ENCODE data around the gene SYNPO. TPM values are rescaled to one million over a fixed set of nuclear protein-coding genes. Genes with fewer than 3 reads are reported as not detected.

Gene SYNPO
- total and polyA plus RNA-seq, 2 experiments from 2014 or later = 7.1 to 8.4 TPM

DNA sequence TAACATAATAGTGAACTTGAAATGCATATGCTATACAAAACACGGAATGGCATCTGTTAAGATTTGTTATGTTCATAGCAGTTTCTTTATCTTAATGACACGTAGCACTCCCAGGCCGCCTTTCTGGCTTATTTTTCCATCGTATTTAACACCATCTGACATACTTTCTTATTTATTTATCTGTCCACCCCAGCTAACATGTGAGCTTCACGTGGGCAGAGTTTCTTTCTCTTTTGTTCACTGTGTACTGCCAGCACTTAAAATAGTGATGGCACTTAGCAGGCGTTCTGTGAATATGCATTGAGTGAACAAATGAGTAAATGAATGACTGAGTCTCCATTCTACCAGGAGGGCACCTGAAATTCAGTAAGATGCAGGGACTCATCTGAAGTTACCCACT is 29.4 kb upstream of the SYNPO start:
- TF ChIP-seq EZH2 (IDR thresholded peaks at IDR 0.05; ENCODE audit: borderline replicate concordance) (no peak), EZH2phosphoT487 (IDR thresholded peaks at IDR 0.05; ENCODE audit: low read depth, severe bottlenecking, unreplicated experiment) (no peak)
- TF ChIP-seq, protein P1, sequence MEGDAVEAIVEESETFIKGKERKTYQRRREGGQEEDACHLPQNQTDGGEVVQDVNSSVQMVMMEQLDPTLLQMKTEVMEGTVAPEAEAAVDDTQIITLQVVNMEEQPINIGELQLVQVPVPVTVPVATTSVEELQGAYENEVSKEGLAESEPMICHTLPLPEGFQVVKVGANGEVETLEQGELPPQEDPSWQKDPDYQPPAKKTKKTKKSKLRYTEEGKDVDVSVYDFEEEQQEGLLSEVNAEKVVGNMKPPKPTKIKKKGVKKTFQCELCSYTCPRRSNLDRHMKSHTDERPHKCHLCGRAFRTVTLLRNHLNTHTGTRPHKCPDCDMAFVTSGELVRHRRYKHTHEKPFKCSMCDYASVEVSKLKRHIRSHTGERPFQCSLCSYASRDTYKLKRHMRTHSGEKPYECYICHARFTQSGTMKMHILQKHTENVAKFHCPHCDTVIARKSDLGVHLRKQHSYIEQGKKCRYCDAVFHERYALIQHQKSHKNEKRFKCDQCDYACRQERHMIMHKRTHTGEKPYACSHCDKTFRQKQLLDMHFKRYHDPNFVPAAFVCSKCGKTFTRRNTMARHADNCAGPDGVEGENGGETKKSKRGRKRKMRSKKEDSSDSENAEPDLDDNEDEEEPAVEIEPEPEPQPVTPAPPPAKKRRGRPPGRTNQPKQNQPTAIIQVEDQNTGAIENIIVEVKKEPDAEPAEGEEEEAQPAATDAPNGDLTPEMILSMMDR (IDR thresholded peaks at IDR 0.05; ENCODE audit: poor library complexity) = no peak
- DNase-seq (ENCODE audit: low spot score) = no peak
- H3K9me3 ChIP-seq (ENCODE audit: low read depth) = no peaks in the 10 kb centered on the region
- H3K27me3 ChIP-seq = no peaks in the 10 kb centered on the region
- H3K27ac ChIP-seq = no peak overlapping the region
- no peak overlapping the region for H2AFZ ChIP-seq
- 87% methylated on average over 6 of the region's 6 CpGs for WGBS (ENCODE audit: low lambda C conversion rate, missing lambda C conversion rate)
- H3K79me2 ChIP-seq = no peaks in the 10 kb centered on the region
- no peaks in the 10 kb centered on the region for H4K20me1 ChIP-seq (ENCODE audit: insufficient read depth, poor library complexity, severe bottlenecking)
- H3K4me3 ChIP-seq = no peak overlapping the region
- no peaks in the 10 kb centered on the region for H3K36me3 ChIP-seq (replicated peaks; ENCODE audit: insufficient read depth, low read depth)
- no peaks in the 10 kb centered on the region for H3K9me2 ChIP-seq (replicated peaks; ENCODE audit: insufficient read depth)
- H3K4me1 ChIP-seq (ENCODE audit: insufficient read depth) = peaks cover 44% of the 10 kb centered on the region
- no peak overlapping the region for H3K4me2 ChIP-seq

GRCh38 chr5:150612405-150612804 is 28.1 kb upstream of the SYNPO start:
- Histone ChIP-seq H3K79me2 (no peaks in the 10 kb centered on the region), H3K9me3 (ENCODE audit: low read depth) (no peaks in the 10 kb centered on the region), H3K9me2 (replicated peaks; ENCODE audit: insufficient read depth) (no peaks in the 10 kb centered on the region), H4K20me1 (ENCODE audit: insufficient read depth, poor library complexity, severe bottlenecking) (no peaks in the 10 kb centered on the region), H3K27ac (no peak overlapping the region), H3K36me3 (replicated peaks; ENCODE audit: insufficient read depth, low read depth) (no peaks in the 10 kb centered on the region), H2AFZ (no peak overlapping the region), H3K4me1 (ENCODE audit: insufficient read depth) (peaks cover 48% of the 10 kb centered on the region), H3K4me3 (no peak overlapping the region), H3K4me2 (no peak overlapping the region), H3K27me3 (no peaks in the 10 kb centered on the region)
- TF ChIP-seq, protein P1 (IDR thresholded peaks at IDR 0.05; ENCODE audit: poor library complexity) = no peak
- no peak for TF ChIP-seq EZH2phosphoT487 (IDR thresholded peaks at IDR 0.05; ENCODE audit: low read depth, severe bottlenecking, unreplicated experiment)
- no peak for TF ChIP-seq EZH2 (IDR thresholded peaks at IDR 0.05; ENCODE audit: borderline replicate concordance)
- no peak for DNase-seq (ENCODE audit: low spot score)
- WGBS (ENCODE audit: low lambda C conversion rate, missing lambda C conversion rate) = 73% methylated on average over 4 of the region's 4 CpGs

DNA sequence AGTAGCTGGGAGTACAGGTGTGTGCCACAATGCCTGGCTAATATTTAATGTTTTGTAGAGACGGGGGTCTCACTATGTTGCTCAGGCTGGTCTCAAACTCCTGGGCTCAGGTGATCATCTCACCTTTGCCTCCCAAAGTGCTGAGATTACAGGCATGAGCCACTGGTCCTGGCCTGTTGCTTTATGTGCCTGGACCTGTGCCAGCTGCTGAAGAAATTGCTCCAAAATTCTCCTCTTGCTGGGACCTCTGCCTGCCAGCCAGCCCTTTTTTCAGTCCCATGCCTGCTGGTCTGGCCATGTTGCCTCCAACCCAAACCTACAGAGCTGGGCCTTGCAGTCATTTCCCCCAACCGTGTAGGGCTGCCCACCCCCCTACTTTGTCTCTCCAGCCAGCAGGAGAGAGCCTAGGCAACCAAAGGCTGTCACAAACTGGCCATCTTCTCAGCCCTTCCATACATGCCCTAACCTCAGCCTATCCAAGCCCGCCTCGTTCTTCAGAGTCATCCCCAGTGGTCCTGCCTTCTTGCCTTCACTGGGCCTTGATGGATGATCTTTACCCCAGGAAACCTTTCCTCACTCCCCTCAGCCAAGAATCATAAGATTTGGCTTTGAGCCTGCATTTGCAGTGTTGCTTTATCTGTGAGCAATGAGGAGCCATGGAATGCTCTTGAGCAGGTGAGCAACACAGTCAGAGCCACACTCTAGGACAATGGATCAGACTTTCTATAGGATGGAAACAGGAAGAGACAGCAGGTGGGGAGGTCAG is 27.4 kb upstream of the SYNPO start:
- H3K27ac ChIP-seq = no peak overlapping the region

More for the DNA sequence above, 27.4 kb upstream of the SYNPO start:
- Histone ChIP-seq H3K9me3 (ENCODE audit: low read depth) (no peaks in the 10 kb centered on the region), H3K27me3 (no peaks in the 10 kb centered on the region), H4K20me1 (ENCODE audit: insufficient read depth, poor library complexity, severe bottlenecking) (no peaks in the 10 kb centered on the region), H3K4me3 (no peak overlapping the region), H3K4me2 (no peak overlapping the region), H3K4me1 (ENCODE audit: insufficient read depth) (peaks cover 55% of the 10 kb centered on the region), H3K9me2 (replicated peaks; ENCODE audit: insufficient read depth) (no peaks in the 10 kb centered on the region), H3K79me2 (no peaks in the 10 kb centered on the region), H2AFZ (no peak overlapping the region), H3K36me3 (replicated peaks; ENCODE audit: insufficient read depth, low read depth) (no peaks in the 10 kb centered on the region)
- DNase-seq (ENCODE audit: low spot score) = no peak
- WGBS (ENCODE audit: low lambda C conversion rate, missing lambda C conversion rate) = 94% methylated on average over 4 of the region's 4 CpGs
- TF ChIP-seq, protein P1 (IDR thresholded peaks at IDR 0.05; ENCODE audit: poor library complexity) = no peak
- no peak for TF ChIP-seq EZH2phosphoT487 (IDR thresholded peaks at IDR 0.05; ENCODE audit: low read depth, severe bottlenecking, unreplicated experiment)
- TF ChIP-seq EZH2 (IDR thresholded peaks at IDR 0.05; ENCODE audit: borderline replicate concordance) = no peak

All from hepatocyte (in vitro differentiated cells).